ENCODE data around the gene UBE2J1.

Gene UBE2J1

GRCh38 chr6:89311853-89312531 lies 40.5 kb downstream of the UBE2J1 start (continued):
- TF ChIP-seq, protein P1, sequence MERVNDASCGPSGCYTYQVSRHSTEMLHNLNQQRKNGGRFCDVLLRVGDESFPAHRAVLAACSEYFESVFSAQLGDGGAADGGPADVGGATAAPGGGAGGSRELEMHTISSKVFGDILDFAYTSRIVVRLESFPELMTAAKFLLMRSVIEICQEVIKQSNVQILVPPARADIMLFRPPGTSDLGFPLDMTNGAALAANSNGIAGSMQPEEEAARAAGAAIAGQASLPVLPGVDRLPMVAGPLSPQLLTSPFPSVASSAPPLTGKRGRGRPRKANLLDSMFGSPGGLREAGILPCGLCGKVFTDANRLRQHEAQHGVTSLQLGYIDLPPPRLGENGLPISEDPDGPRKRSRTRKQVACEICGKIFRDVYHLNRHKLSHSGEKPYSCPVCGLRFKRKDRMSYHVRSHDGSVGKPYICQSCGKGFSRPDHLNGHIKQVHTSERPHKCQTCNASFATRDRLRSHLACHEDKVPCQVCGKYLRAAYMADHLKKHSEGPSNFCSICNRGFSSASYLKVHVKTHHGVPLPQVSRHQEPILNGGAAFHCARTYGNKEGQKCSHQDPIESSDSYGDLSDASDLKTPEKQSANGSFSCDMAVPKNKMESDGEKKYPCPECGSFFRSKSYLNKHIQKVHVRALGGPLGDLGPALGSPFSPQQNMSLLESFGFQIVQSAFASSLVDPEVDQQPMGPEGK (tag by site-specific recombination; IDR thresholded peaks at IDR 0.05) = no peak
- TF ChIP-seq, protein P2, sequence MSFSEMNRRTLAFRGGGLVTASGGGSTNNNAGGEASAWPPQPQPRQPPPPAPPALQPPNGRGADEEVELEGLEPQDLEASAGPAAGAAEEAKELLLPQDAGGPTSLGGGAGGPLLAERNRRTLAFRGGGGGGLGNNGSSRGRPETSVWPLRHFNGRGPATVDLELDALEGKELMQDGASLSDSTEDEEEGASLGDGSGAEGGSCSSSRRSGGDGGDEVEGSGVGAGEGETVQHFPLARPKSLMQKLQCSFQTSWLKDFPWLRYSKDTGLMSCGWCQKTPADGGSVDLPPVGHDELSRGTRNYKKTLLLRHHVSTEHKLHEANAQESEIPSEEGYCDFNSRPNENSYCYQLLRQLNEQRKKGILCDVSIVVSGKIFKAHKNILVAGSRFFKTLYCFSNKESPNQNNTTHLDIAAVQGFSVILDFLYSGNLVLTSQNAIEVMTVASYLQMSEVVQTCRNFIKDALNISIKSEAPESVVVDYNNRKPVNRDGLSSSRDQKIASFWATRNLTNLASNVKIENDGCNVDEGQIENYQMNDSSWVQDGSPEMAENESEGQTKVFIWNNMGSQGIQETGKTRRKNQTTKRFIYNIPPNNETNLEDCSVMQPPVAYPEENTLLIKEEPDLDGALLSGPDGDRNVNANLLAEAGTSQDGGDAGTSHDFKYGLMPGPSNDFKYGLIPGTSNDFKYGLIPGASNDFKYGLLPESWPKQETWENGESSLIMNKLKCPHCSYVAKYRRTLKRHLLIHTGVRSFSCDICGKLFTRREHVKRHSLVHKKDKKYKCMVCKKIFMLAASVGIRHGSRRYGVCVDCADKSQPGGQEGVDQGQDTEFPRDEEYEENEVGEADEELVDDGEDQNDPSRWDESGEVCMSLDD (tag by site-specific recombination; IDR thresholded peaks at IDR 0.05) = no peak
- TF ChIP-seq, protein P3, sequence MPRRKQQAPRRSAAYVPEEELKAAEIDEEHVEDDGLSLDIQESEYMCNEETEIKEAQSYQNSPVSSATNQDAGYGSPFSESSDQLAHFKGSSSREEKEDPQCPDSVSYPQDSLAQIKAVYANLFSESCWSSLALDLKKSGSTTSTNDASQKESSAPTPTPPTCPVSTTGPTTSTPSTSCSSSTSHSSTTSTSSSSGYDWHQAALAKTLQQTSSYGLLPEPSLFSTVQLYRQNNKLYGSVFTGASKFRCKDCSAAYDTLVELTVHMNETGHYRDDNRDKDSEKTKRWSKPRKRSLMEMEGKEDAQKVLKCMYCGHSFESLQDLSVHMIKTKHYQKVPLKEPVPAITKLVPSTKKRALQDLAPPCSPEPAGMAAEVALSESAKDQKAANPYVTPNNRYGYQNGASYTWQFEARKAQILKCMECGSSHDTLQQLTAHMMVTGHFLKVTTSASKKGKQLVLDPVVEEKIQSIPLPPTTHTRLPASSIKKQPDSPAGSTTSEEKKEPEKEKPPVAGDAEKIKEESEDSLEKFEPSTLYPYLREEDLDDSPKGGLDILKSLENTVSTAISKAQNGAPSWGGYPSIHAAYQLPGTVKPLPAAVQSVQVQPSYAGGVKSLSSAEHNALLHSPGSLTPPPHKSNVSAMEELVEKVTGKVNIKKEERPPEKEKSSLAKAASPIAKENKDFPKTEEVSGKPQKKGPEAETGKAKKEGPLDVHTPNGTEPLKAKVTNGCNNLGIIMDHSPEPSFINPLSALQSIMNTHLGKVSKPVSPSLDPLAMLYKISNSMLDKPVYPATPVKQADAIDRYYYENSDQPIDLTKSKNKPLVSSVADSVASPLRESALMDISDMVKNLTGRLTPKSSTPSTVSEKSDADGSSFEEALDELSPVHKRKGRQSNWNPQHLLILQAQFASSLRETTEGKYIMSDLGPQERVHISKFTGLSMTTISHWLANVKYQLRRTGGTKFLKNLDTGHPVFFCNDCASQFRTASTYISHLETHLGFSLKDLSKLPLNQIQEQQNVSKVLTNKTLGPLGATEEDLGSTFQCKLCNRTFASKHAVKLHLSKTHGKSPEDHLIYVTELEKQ (tag by site-specific recombination; IDR thresholded peaks at IDR 0.05; ENCODE audit: borderline replicate concordance) = no peak
- TF ChIP-seq ZNF394 (tag by site-specific recombination; IDR thresholded peaks at IDR 0.05; ENCODE audit: borderline replicate concordance) = no peak
- TF ChIP-seq ZNF701 (tag by site-specific recombination; IDR thresholded peaks at IDR 0.05) = no peak
- TF ChIP-seq GLI2 (tag by site-specific recombination; IDR thresholded peaks at IDR 0.05; ENCODE audit: borderline replicate concordance, low read depth) = no peak
- TF ChIP-seq ZNF16 (tag by site-specific recombination; IDR thresholded peaks at IDR 0.05; ENCODE audit: low read depth) = no peak
- no peak for TF ChIP-seq PRDM2 (tag by site-specific recombination; IDR thresholded peaks at IDR 0.05; ENCODE audit: borderline replicate concordance)
- no peak for TF ChIP-seq SP3 (tag by site-specific recombination; IDR thresholded peaks at IDR 0.05)
- TF ChIP-seq, protein P4, sequence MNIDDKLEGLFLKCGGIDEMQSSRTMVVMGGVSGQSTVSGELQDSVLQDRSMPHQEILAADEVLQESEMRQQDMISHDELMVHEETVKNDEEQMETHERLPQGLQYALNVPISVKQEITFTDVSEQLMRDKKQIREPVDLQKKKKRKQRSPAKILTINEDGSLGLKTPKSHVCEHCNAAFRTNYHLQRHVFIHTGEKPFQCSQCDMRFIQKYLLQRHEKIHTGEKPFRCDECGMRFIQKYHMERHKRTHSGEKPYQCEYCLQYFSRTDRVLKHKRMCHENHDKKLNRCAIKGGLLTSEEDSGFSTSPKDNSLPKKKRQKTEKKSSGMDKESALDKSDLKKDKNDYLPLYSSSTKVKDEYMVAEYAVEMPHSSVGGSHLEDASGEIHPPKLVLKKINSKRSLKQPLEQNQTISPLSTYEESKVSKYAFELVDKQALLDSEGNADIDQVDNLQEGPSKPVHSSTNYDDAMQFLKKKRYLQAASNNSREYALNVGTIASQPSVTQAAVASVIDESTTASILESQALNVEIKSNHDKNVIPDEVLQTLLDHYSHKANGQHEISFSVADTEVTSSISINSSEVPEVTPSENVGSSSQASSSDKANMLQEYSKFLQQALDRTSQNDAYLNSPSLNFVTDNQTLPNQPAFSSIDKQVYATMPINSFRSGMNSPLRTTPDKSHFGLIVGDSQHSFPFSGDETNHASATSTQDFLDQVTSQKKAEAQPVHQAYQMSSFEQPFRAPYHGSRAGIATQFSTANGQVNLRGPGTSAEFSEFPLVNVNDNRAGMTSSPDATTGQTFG (tag by site-specific recombination; IDR thresholded peaks at IDR 0.05; ENCODE audit: borderline replicate concordance) = no peak
- TF ChIP-seq KLF10 (tag by site-specific recombination; IDR thresholded peaks at IDR 0.05) = no peak
- TF ChIP-seq ZFP37 (tag by site-specific recombination; IDR thresholded peaks at IDR 0.05) = no peak
- no peak for TF ChIP-seq ZNF214 (tag by site-specific recombination; IDR thresholded peaks at IDR 0.05; ENCODE audit: borderline replicate concordance)
- no peak for TF ChIP-seq ZNF558 (tag by site-specific recombination; IDR thresholded peaks at IDR 0.05)
- TF ChIP-seq ZNF664 (tag by site-specific recombination; IDR thresholded peaks at IDR 0.05) = no peak
- no peak for TF ChIP-seq ZSCAN30 (tag by site-specific recombination; IDR thresholded peaks at IDR 0.05)
- peak; percentile 52; the same call in 1 of the 2 replicates for TF ChIP-seq ZBTB48 (tag by site-specific recombination; IDR thresholded peaks at IDR 0.05)
- peak; percentile 53; the same call in 1 of the 2 replicates for TF ChIP-seq ZNF121 (tag by site-specific recombination; IDR thresholded peaks at IDR 0.05)
- peak; percentile 60 for TF ChIP-seq CTCF (tag by site-specific recombination; IDR thresholded peaks at IDR 0.05)
- TF ChIP-seq WT1 (tag by site-specific recombination; IDR thresholded peaks at IDR 0.05) = no peak

Measured in HEK293 (cell line).